HEK293 (cell line): Measurements from ENCODE around the gene SPTBN5.
A peak's percentile ranks its signal among the peaks of the same experiment; 100 is the strongest.

Experiments used
- CTCF ChIA-PET: fragments of 350-600 bp; formaldehyde crosslinking; extraction: SDS; loops from one replicate; lab custom pipeline; 2021; ENCODE audit warnings: antibody characterized with exemption; lab: Yijun Ruan, JAX
- POLR2A ChIA-PET: fragments of 300-600 bp; formaldehyde crosslinking; extraction: SDS; loops from one replicate; lab custom pipeline; 2020; ENCODE audit warnings: antibody characterized with exemption, inconsistent platforms; lab: Yijun Ruan, JAX
- H3K27ac ChIP-seq: fragments of 200-500 bp; sonication (Bioruptor generic); 2 replicates; pipeline ENCODE4 v1.5.1; 2014; ENCODE audit warnings: low read depth, low read length, control low read depth, inconsistent platforms; ENCODE audit errors: extremely low read depth
- H3K36me3 ChIP-seq, 2 experiments: fragments of 200-500 bp in 1 of 2; sonication (Bioruptor generic) in 1 of 2; 1 replicate in 1 of 2; 2 replicates in 1 of 2; pipeline ENCODE4 v1.5.1; 2014 to 2017; ENCODE audit warnings: inconsistent platforms in 2 of 2, low read length in 2 of 2; ENCODE audit not compliant: control insufficient read depth in 2 of 2, insufficient read depth in 1 of 2
- H3K4me1 ChIP-seq: fragments of 200-500 bp; sonication (Bioruptor generic); 2 replicates; pipeline ENCODE4 v1.5.1; 2014; ENCODE audit warnings: mild to moderate bottlenecking, low read length, inconsistent platforms; ENCODE audit not compliant: control insufficient read depth, insufficient read depth
- H3K4me3 ChIP-seq: 2 replicates; pipeline ENCODE4 v1.5.1; 2011; ENCODE audit warnings: low read depth, mild to moderate bottlenecking, control low read depth, low read length, moderate library complexity
- H3K9me3 ChIP-seq: fragments of 200-500 bp; sonication (Bioruptor generic); 2 replicates; pipeline ENCODE4 v1.5.1; 2014; ENCODE audit warnings: low read depth, low read length, inconsistent platforms; ENCODE audit not compliant: control insufficient read depth, insufficient read depth
- ATF2 ChIP-seq: fragments of 450-650 bp; formaldehyde crosslinking; IDR thresholded peaks from 2 replicates; pipeline ENCODE4 v1.5.1; 2016; ENCODE audit warnings: missing biosample characterization, missing genetic modification characterization, low read depth
- EGR2 ChIP-seq: fragments of 450-650 bp; formaldehyde crosslinking; IDR thresholded peaks from 2 replicates; pipeline ENCODE4 v1.5.1; 2016; ENCODE audit warnings: low read depth, missing biosample characterization, missing genetic modification characterization
- FEZF1 ChIP-seq: fragments of 450-650 bp; formaldehyde crosslinking; IDR thresholded peaks from 2 replicates; pipeline ENCODE4 v1.5.1; 2016; ENCODE audit warnings: missing biosample characterization, missing genetic modification characterization
- HOXD13 ChIP-seq: sonication (generic); formaldehyde crosslinking; IDR thresholded peaks from 2 replicates; pipeline ENCODE4 v1.8.0; 2022; ENCODE audit warnings: missing genetic modification reagents, borderline replicate concordance
- OSR2 ChIP-seq: fragments of 450-650 bp; formaldehyde crosslinking; IDR thresholded peaks from 2 replicates; pipeline ENCODE4 v1.5.1; 2016; ENCODE audit warnings: missing biosample characterization, missing genetic modification characterization
- SETDB1 ChIP-seq: IDR thresholded peaks from one replicate; pipeline ENCODE4 v1.6.1; 2017; ENCODE audit warnings: mild to moderate bottlenecking, low read length, moderate library complexity, mixed read lengths; ENCODE audit not compliant: insufficient read length
- ZFHX2 ChIP-seq: fragments of 450-650 bp; formaldehyde crosslinking; conservative IDR thresholded peaks from 2 replicates; pipeline ENCODE4 v1.5.1; 2016; ENCODE audit warnings: missing biosample characterization, missing genetic modification characterization
- ZFP3 ChIP-seq: fragments of 450-650 bp; formaldehyde crosslinking; IDR thresholded peaks from 2 replicates; pipeline ENCODE4 v1.5.1; 2016; ENCODE audit warnings: low read depth, missing biosample characterization, missing genetic modification characterization
- ZNF140 ChIP-seq: fragments of 450-650 bp; formaldehyde crosslinking; IDR thresholded peaks from 2 replicates; pipeline ENCODE4 v1.5.1; 2016; ENCODE audit warnings: missing biosample characterization, missing genetic modification characterization
- ZNF155 ChIP-seq: fragments of 450-650 bp; formaldehyde crosslinking; IDR thresholded peaks from 2 replicates; pipeline ENCODE4 v1.5.1; 2016; ENCODE audit warnings: missing biosample characterization, missing genetic modification characterization
- ZNF18 ChIP-seq: fragments of 450-650 bp; formaldehyde crosslinking; IDR thresholded peaks from 2 replicates; pipeline ENCODE4 v1.5.1; 2016; ENCODE audit warnings: missing biosample characterization, missing genetic modification characterization
- ZNF423 ChIP-seq: fragments of 450-650 bp; formaldehyde crosslinking; IDR thresholded peaks from 2 replicates; pipeline ENCODE4 v1.5.1; 2016; ENCODE audit warnings: missing biosample characterization, missing genetic modification characterization
- ZNF571 ChIP-seq: fragments of 450-650 bp; formaldehyde crosslinking; IDR thresholded peaks from 2 replicates; pipeline ENCODE4 v1.5.0; 2017; ENCODE audit warnings: missing biosample characterization, missing genetic modification characterization
- ZNF600 ChIP-seq: fragments of 450-650 bp; formaldehyde crosslinking; IDR thresholded peaks from 2 replicates; pipeline ENCODE4 v1.5.1; 2016; ENCODE audit warnings: missing biosample characterization, missing genetic modification characterization
- ZNF623 ChIP-seq: fragments of 450-650 bp; formaldehyde crosslinking; IDR thresholded peaks from 2 replicates; pipeline ENCODE4 v1.5.1; 2016; ENCODE audit warnings: missing biosample characterization, missing genetic modification characterization
- ZNF645 ChIP-seq: fragments of 450-650 bp; formaldehyde crosslinking; IDR thresholded peaks from 2 replicates; pipeline ENCODE4; 2016; ENCODE audit warnings: missing biosample characterization, missing genetic modification characterization
- ZNF692 ChIP-seq: fragments of 450-650 bp; formaldehyde crosslinking; IDR thresholded peaks from 2 replicates; pipeline ENCODE4 v1.5.1; 2016; ENCODE audit warnings: missing biosample characterization, missing genetic modification characterization
- ZNF747 ChIP-seq: fragments of 450-650 bp; formaldehyde crosslinking; IDR thresholded peaks from 2 replicates; pipeline ENCODE4 v1.5.1; 2016; ENCODE audit warnings: missing biosample characterization, missing genetic modification characterization
- ZNF837 ChIP-seq: fragments of 450-650 bp; formaldehyde crosslinking; IDR thresholded peaks from 2 replicates; pipeline ENCODE4 v1.5.1; 2016; ENCODE audit warnings: missing biosample characterization, missing genetic modification characterization
- TF ChIP-seq, protein P1 (sequence below): fragments of 450-650 bp; formaldehyde crosslinking; IDR thresholded peaks from 2 replicates; pipeline ENCODE4 v1.5.1; 2016; ENCODE audit warnings: missing biosample characterization, missing genetic modification characterization

SPTBN5 gene

GRCh38 chr15:41848631-41849030, 45.2 kb downstream of the SPTBN5 start:
- Histone ChIP-seq H3K4me3 (no peak overlapping the region), H3K9me3 (no peaks in the 10 kb centered on the region), H3K36me3 (peaks cover 0 to 15% of the 10 kb centered on the region in 2 experiments; a peak in 1 of 3 replicates), H3K27ac (no peak overlapping the region), H3K4me1 (no peaks in the 10 kb centered on the region)
- CTCF ChIA-PET, result no interaction called here
- POLR2A ChIA-PET, result no interaction called here
- TF ChIP-seq EGR2 (tag by site-specific recombination), result peak; percentile 51; the same call in 1 of the 2 replicates
- TF ChIP-seq, protein P1, sequence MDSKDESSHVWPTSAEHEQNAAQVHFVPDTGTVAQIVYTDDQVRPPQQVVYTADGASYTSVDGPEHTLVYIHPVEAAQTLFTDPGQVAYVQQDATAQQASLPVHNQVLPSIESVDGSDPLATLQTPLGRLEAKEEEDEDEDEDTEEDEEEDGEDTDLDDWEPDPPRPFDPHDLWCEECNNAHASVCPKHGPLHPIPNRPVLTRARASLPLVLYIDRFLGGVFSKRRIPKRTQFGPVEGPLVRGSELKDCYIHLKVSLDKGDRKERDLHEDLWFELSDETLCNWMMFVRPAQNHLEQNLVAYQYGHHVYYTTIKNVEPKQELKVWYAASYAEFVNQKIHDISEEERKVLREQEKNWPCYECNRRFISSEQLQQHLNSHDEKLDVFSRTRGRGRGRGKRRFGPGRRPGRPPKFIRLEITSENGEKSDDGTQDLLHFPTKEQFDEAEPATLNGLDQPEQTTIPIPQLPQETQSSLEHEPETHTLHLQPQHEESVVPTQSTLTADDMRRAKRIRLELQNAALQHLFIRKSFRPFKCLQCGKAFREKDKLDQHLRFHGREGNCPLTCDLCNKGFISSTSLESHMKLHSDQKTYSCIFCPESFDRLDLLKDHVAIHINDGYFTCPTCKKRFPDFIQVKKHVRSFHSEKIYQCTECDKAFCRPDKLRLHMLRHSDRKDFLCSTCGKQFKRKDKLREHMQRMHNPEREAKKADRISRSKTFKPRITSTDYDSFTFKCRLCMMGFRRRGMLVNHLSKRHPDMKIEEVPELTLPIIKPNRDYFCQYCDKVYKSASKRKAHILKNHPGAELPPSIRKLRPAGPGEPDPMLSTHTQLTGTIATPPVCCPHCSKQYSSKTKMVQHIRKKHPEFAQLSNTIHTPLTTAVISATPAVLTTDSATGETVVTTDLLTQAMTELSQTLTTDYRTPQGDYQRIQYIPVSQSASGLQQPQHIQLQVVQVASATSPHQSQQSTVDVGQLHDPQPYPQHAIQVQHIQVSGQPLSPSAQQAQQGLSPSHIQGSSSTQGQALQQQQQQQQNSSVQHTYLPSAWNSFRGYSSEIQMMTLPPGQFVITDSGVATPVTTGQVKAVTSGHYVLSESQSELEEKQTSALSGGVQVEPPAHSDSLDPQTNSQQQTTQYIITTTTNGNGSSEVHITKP (tag by site-specific recombination), result no peak
- TF ChIP-seq ZFHX2 (tag by site-specific recombination), result peak; percentile 43; the same call in 1 of the 2 replicates
- TF ChIP-seq ZNF571 (tag by site-specific recombination), result no peak
- no peak for TF ChIP-seq SETDB1

DNA sequence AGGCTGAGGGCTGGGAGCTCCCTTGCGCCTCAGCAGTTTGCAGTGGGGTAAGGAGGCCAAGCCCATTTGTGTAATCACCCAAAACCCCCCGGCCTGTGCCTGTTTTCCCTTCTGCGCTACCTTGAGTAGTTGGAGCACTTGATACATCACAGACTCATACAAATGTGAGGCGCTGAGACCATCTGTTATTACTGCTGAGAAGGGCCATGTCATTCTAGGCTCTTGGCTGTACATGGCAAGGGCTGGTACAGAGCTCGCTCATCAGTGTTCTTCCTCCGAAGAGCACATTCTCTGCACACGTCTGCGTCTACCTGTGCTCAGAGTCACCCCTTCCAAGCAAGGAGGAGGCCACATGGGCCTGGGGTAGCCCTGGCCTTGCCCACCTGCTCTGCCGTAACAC, 45.9 kb downstream of the SPTBN5 start:
- Histone ChIP-seq H3K4me1 (no peaks in the 10 kb centered on the region), H3K27ac (no peak overlapping the region), H3K4me3 (no peak overlapping the region), H3K36me3 (peaks cover 0 to 15% of the 10 kb centered on the region in 2 experiments; a peak in 1 of 3 replicates), H3K9me3 (no peaks in the 10 kb centered on the region)
- ChIA-PET CTCF (no interaction called here), POLR2A (no interaction called here)
- TF ChIP-seq ZNF645, result no peak
- TF ChIP-seq ZNF18 (tag by site-specific recombination), result no peak
- TF ChIP-seq OSR2, result no peak
- no peak for TF ChIP-seq ZFP3 (tag by site-specific recombination)
- TF ChIP-seq ZNF155 (tag by site-specific recombination), result no peak
- TF ChIP-seq ZNF692 (tag by site-specific recombination), result no peak
- TF ChIP-seq ATF2, result no peak
- TF ChIP-seq ZNF837 (tag by site-specific recombination), result no peak
- TF ChIP-seq ZNF747 (tag by site-specific recombination), result no peak
- no peak for TF ChIP-seq ZNF600 (tag by site-specific recombination)
- no peak for TF ChIP-seq ZNF423 (tag by site-specific recombination)
- TF ChIP-seq ZNF140, result no peak
- no peak for TF ChIP-seq ZNF623
- no peak for TF ChIP-seq FEZF1
- TF ChIP-seq HOXD13 (CRISPR knock-in tag), result no peak
- TF ChIP-seq, all 188 proteins: peak for 0
